Left lung (tissue), 10 donors: ENCODE data around the gene IGSF21. TPM values are rescaled to one million over a fixed set of nuclear protein-coding genes. Genes with fewer than 3 reads are reported as not detected.

Source experiments
- ATAC-seq: fragments of 200-7000 bp; cut with Tn5 transposase; one replicate; pipeline ENCODE4 v1.9.1; 2020; ENCODE audit warnings: moderate library complexity
- DNase-seq, 4 donors: peaks; one replicate each; pipeline ENCODE4 v3.0.0-alpha.2; 2013 to 2020
- H3K27ac ChIP-seq, 2 donors: fragments of 200-600 bp; sonication (generic) in 1 of 2; one replicate each; pipeline versions ENCODE4 v1.5.0 to v1.8.0; 2020 to 2021
- H3K27me3 ChIP-seq, 2 donors: fragments of 200-600 bp; sonication (generic) in 1 of 2; one replicate each; pipeline versions ENCODE4 v1.5.0 to v1.8.0; 2020 to 2021
- H3K36me3 ChIP-seq, 2 donors: fragments of 200-600 bp; sonication (generic) in 1 of 2; one replicate each; pipeline versions ENCODE4 v1.5.0 to v1.8.0; 2020 to 2021
- H3K4me1 ChIP-seq, 2 donors: fragments of 200-600 bp; one replicate each; pipeline ENCODE4 v1.8.0; 2021
- H3K4me3 ChIP-seq, 2 donors: fragments of 200-600 bp; sonication (generic) in 1 of 2; one replicate each; pipeline versions ENCODE4 v1.5.0 to v1.8.0; 2020 to 2021; ENCODE audit warnings: mild to moderate bottlenecking in 1 of 2
- H3K9me3 ChIP-seq, 2 donors: fragments of 200-600 bp; sonication (generic) in 1 of 2; one replicate each; pipeline versions ENCODE4 v1.5.0 to v1.8.0; 2020 to 2021
- CTCF ChIP-seq, 2 donors: fragments of 200-600 bp; sonication (generic) in 1 of 2; IDR thresholded peaks; one replicate each; pipeline versions ENCODE4 v1.5.0 to v1.8.0; 2021; ENCODE audit warnings: antibody characterized with exemption in 2 of 2
- intact Hi-C, 2 donors: fragments of 100-400 bp; cut with DNase I; formaldehyde crosslinking; loops; one replicate each; pipeline versions ENCODE4 v1.11.2 to v1.14.2; 2022
- polyA plus RNA-seq, 6 donors: library from polyadenylated mRNA; unstranded; fragments of 120-200 nt; gene quantifications; one replicate each; pipeline ENCODE4 v1.2.1, GENCODE V29; 2013; ENCODE audit not compliant: insufficient read length in 6 of 6
- total RNA-seq, 2 donors: library from RNA; stranded (reverse); fragmentation: NEBNext Ultra II Directional; extraction: Animal tissue kit (Norgen Biotek cat#: 25700); gene quantifications; one replicate each; pipeline ENCODE4 v1.2.1, GENCODE V29; 2021
- donor health status: DM: no; HTN: yes; CAD: no.
- donor health status: DM: no; HTN: no; CAD: no.

IGSF21 gene
- total and polyA plus RNA-seq, 8 donors, result 0.14 to 1.2 (median 0.25) TPM; not detected in 2

- H3K4me3 ChIP-seq, result no peak overlapping the region
- ATAC-seq (no peak), DNase-seq (no peak)
- peaks cover 0 to 20% of the 10 kb centered on the region in 2 donors for H3K9me3 ChIP-seq
- H3K36me3 ChIP-seq, result no peaks in the 10 kb centered on the region
- intact Hi-C loops, result no loop called here
- H3K27me3 ChIP-seq, result peaks cover 0 to 37% of the 10 kb centered on the region in 2 donors
- no peaks in the 10 kb centered on the region for H3K4me1 ChIP-seq
- no peak overlapping the region for H3K27ac ChIP-seq
- no peak for TF ChIP-seq CTCF (IDR thresholded peaks at IDR 0.05)
Observed at GRCh38 chr1:18229625-18230024, 122.0 kb downstream of the IGSF21 start.

- H3K9me3 ChIP-seq, result peaks cover 0 to 20% of the 10 kb centered on the region in 2 donors
- H3K4me1 ChIP-seq, result no peaks in the 10 kb centered on the region
- no peak overlapping the region for H3K4me3 ChIP-seq
- peaks cover 0 to 37% of the 10 kb centered on the region in 2 donors for H3K27me3 ChIP-seq
- ATAC-seq, result no peak
- no peak for DNase-seq
- H3K36me3 ChIP-seq, result no peaks in the 10 kb centered on the region
- no peak overlapping the region for H3K27ac ChIP-seq
- intact Hi-C loops, result no loop called here
- no peak for TF ChIP-seq CTCF (IDR thresholded peaks at IDR 0.05)
Observed at GRCh38 chr1:18230321-18230720, 122.7 kb downstream of the IGSF21 start.

GRCh38 chr1:18230840-18231239 is 123.2 kb downstream of the IGSF21 start:
- TF ChIP-seq CTCF (IDR thresholded peaks at IDR 0.05), result no peak
- intact Hi-C loops, result no loop called here
- Histone ChIP-seq H3K9me3 (peaks cover 0 to 20% of the 10 kb centered on the region in 2 donors), H3K27me3 (peaks cover 0 to 37% of the 10 kb centered on the region in 2 donors), H3K27ac (no peak overlapping the region), H3K4me1 (no peaks in the 10 kb centered on the region), H3K36me3 (no peaks in the 10 kb centered on the region), H3K4me3 (no peak overlapping the region)
- ATAC-seq (no peak), DNase-seq (no peak)

GRCh38 chr1:18232052-18232451 is 124.5 kb downstream of the IGSF21 start:
- DNase-seq (no peak), ATAC-seq (no peak)
- intact Hi-C loops, result no loop called here
- Histone ChIP-seq H3K4me3 (no peak overlapping the region), H3K9me3 (peaks cover 0 to 20% of the 10 kb centered on the region in 2 donors), H3K27ac (no peak overlapping the region), H3K4me1 (no peaks in the 10 kb centered on the region), H3K36me3 (no peaks in the 10 kb centered on the region), H3K27me3 (peaks cover 0 to 31% of the 10 kb centered on the region in 2 donors)
- peak in 1 of 2 donors; percentile 17 for TF ChIP-seq CTCF (IDR thresholded peaks at IDR 0.05)

- intact Hi-C loops, result no loop called here
Observed at GRCh38 chr1:18233176-18233864, 125.7 kb downstream of the IGSF21 start.

More at GRCh38 chr1:18233176-18233864, 125.7 kb downstream of the IGSF21 start:
- Histone ChIP-seq H3K4me1 (no peaks in the 10 kb centered on the region), H3K27ac (no peak overlapping the region), H3K9me3 (peaks cover 0 to 20% of the 10 kb centered on the region in 2 donors), H3K36me3 (no peaks in the 10 kb centered on the region), H3K27me3 (peaks cover 0 to 40% of the 10 kb centered on the region in 2 donors), H3K4me3 (no peak overlapping the region)
- ATAC-seq (no peak), DNase-seq (no peak)
- no peak for TF ChIP-seq CTCF (IDR thresholded peaks at IDR 0.05)
